Vagina (tissue), 2 donors: ENCODE results near the gene ANO2.

Source experiments
- CTCF ChIP-seq, 3 experiments: fragments of 450-650 bp in 2 of 3; fragments of 200-600 bp in 1 of 3; sonication (generic) in 1 of 3; IDR thresholded peaks; one replicate each; pipeline ENCODE4 v1.5.1; 2017 to 2019; ENCODE audit warnings: antibody characterized with exemption in 3 of 3, mild to moderate bottlenecking in 2 of 3, moderate library complexity in 2 of 3
- POLR2A ChIP-seq, 2 donors: fragments of 450-650 bp; IDR thresholded peaks; one replicate each; pipeline ENCODE4 v1.6.1; 2017; ENCODE audit warnings: antibody characterized with exemption in 2 of 2, mild to moderate bottlenecking in 2 of 2, moderate library complexity in 2 of 2
- POLR2AphosphoS5 ChIP-seq, 2 donors: sonication (generic); formaldehyde crosslinking; IDR thresholded peaks; one replicate each; pipeline ENCODE4 v1.9.0; 2017; ENCODE audit warnings: antibody characterized with exemption in 2 of 2, mild to moderate bottlenecking in 2 of 2, low read depth in 1 of 2; ENCODE audit not compliant: insufficient read depth in 1 of 2

- TF ChIP-seq CTCF (IDR thresholded peaks at IDR 0.05) = no peak
- no peak for TF ChIP-seq POLR2AphosphoS5 (IDR thresholded peaks at IDR 0.05; ENCODE audit: insufficient read depth in 1 of 2, low read depth in 1 of 2)
- TF ChIP-seq POLR2A (IDR thresholded peaks at IDR 0.05) = no peak
These were observed 39.8 kb upstream of the ANO2 start for GRCh38 chr12:5984873-5985272.
